Measurements from ENCODE around the gene TYMS. TPM values are rescaled to one million over a fixed set of nuclear protein-coding genes. Genes with fewer than 3 reads are reported as not detected.

TYMS gene
- total RNA-seq, 1 experiment from 2014 or later = 149 TPM

- peaks cover 30% of the 10 kb centered on the region for H3K4me1 ChIP-seq (replicated peaks; ENCODE audit: insufficient read depth)
- H3K9me2 ChIP-seq (ENCODE audit: insufficient read depth) = no peaks in the 10 kb centered on the region
- intact Hi-C loops (cut with micrococcal nuclease; ENCODE audit: unreplicated experiment) = no loop called here
- POLR2A ChIA-PET (ENCODE audit: unreplicated experiment) = no interaction called here
- no peaks in the 10 kb centered on the region for H3K27me3 ChIP-seq (ENCODE audit: insufficient read depth, low read depth)
- H3K36me3 ChIP-seq (ENCODE audit: low read depth) = peaks cover 14% of the 10 kb centered on the region; the same call in 1 of the 2 replicates
- TF ChIP-seq CTCF (conservative IDR thresholded peaks at IDR 0.05) = no peak
- no peak for TF ChIP-seq EZH2 (IDR thresholded peaks at IDR 0.05; ENCODE audit: low read depth)
- H3K4me2 ChIP-seq = no peak overlapping the region
- H3F3A ChIP-seq (ENCODE audit: insufficient read depth, low read depth) = peaks cover 25% of the 10 kb centered on the region
- H3K9me3 ChIP-seq (ENCODE audit: insufficient read depth, low read depth) = no peaks in the 10 kb centered on the region
- CTCF ChIA-PET = no interaction called here
- H3K4me3 ChIP-seq = no peak overlapping the region
- BruUV-seq (replicated peaks) = no TSS peak
- no peak for DNase-seq
- H3K79me2 ChIP-seq (ENCODE audit: low read depth) = peaks cover 36% of the 10 kb centered on the region
- H3K27ac ChIP-seq = no peak overlapping the region
- no peaks in the 10 kb centered on the region; the same call in 1 of the 2 replicates for H4K20me1 ChIP-seq (ENCODE audit: insufficient read depth)
- no peak overlapping the region for H2AFZ ChIP-seq
Measured at GRCh38 chr18:706405-706804, 49.0 kb downstream of the TYMS start.

- no peak overlapping the region for H3K4me2 ChIP-seq
- CTCF ChIA-PET = no interaction called here
- H3K4me1 ChIP-seq (replicated peaks; ENCODE audit: insufficient read depth) = peaks cover 21% of the 10 kb centered on the region
- peaks cover 43% of the 10 kb centered on the region for H3K79me2 ChIP-seq (ENCODE audit: low read depth)
- peaks cover 14% of the 10 kb centered on the region; the same call in 1 of the 2 replicates for H3K36me3 ChIP-seq (ENCODE audit: low read depth)
- no TSS peak for BruUV-seq (replicated peaks)
- POLR2A ChIA-PET (ENCODE audit: unreplicated experiment) = no interaction called here
- no peak for TF ChIP-seq EZH2 (IDR thresholded peaks at IDR 0.05; ENCODE audit: low read depth)
- TF ChIP-seq CTCF (conservative IDR thresholded peaks at IDR 0.05) = no peak
- H3K27me3 ChIP-seq (ENCODE audit: insufficient read depth, low read depth) = no peaks in the 10 kb centered on the region
- H4K20me1 ChIP-seq (ENCODE audit: insufficient read depth) = no peaks in the 10 kb centered on the region; the same call in 1 of the 2 replicates
- H3K9me2 ChIP-seq (ENCODE audit: insufficient read depth) = no peaks in the 10 kb centered on the region
- no peak overlapping the region for H3K4me3 ChIP-seq
- no peak for DNase-seq
- no peaks in the 10 kb centered on the region for H3K9me3 ChIP-seq (ENCODE audit: insufficient read depth, low read depth)
- H2AFZ ChIP-seq = no peak overlapping the region
- H3K27ac ChIP-seq = no peak overlapping the region
- peaks cover 16% of the 10 kb centered on the region for H3F3A ChIP-seq (ENCODE audit: insufficient read depth, low read depth)
- intact Hi-C loops (cut with micrococcal nuclease; ENCODE audit: unreplicated experiment) = no loop called here
Measured at GRCh38 chr18:708096-708495, 50.6 kb downstream of the TYMS start.

GRCh38 chr18:709771-710170 lies 52.3 kb downstream of the TYMS start:
- Histone ChIP-seq H3K9me3 (ENCODE audit: insufficient read depth, low read depth) (no peaks in the 10 kb centered on the region), H3K27ac (no peak overlapping the region), H4K20me1 (ENCODE audit: insufficient read depth) (no peaks in the 10 kb centered on the region; the same call in 1 of the 2 replicates), H3K9me2 (ENCODE audit: insufficient read depth) (no peaks in the 10 kb centered on the region), H3K4me3 (no peak overlapping the region), H3K36me3 (ENCODE audit: low read depth) (peaks cover 13% of the 10 kb centered on the region; the same call in 1 of the 2 replicates), H3K79me2 (ENCODE audit: low read depth) (peaks cover 43% of the 10 kb centered on the region), H3F3A (ENCODE audit: insufficient read depth, low read depth) (peaks cover 7% of the 10 kb centered on the region; the same call in 1 of the 2 replicates), H3K4me1 (replicated peaks; ENCODE audit: insufficient read depth) (peaks cover 8% of the 10 kb centered on the region; the same call in 1 of the 2 replicates), H3K27me3 (ENCODE audit: insufficient read depth, low read depth) (no peaks in the 10 kb centered on the region), H3K4me2 (no peak overlapping the region), H2AFZ (no peak overlapping the region)
- CTCF ChIA-PET = no interaction called here
- intact Hi-C loops (cut with micrococcal nuclease; ENCODE audit: unreplicated experiment) = loop anchor here (10.0 kb wide), 2 partner anchors 85 to 125 kb away; no protein-coding TSS in a partner anchor
- peak in 1 of 2 experiments; percentile 43 for DNase-seq
- POLR2A ChIA-PET (ENCODE audit: unreplicated experiment) = interaction anchor here (0.6 kb wide), 1 partner anchor 49 kb away, joined by 3 read pairs; no protein-coding TSS in a partner anchor
- no TSS peak for BruUV-seq (replicated peaks)
- no peak for TF ChIP-seq CTCF (conservative IDR thresholded peaks at IDR 0.05)
- TF ChIP-seq EZH2 (IDR thresholded peaks at IDR 0.05; ENCODE audit: low read depth) = no peak
